ENCODE data around the gene ACSL5.

GRCh38 chr10:112438356-112438755 lies 64.4 kb downstream of the ACSL5 start:
- TF ChIP-seq CBX5 (IDR thresholded peaks at IDR 0.05; ENCODE audit: low read depth): no peak
- no peak for TF ChIP-seq CTCF (IDR thresholded peaks at IDR 0.05 in 2 of 3, conservative IDR thresholded peaks at IDR 0.05 in 1 of 3; ENCODE audit: control insufficient read depth in 2 of 3, extremely low read depth in 1 of 3, insufficient read depth in 1 of 3, low read depth in 3 of 3, low read length in 3 of 3)
- no peak for TF ChIP-seq NR2C1 (IDR thresholded peaks at IDR 0.05)
- no peak for TF ChIP-seq BRCA1 (IDR thresholded peaks at IDR 0.05; ENCODE audit: low read depth, low read length)
- no peak for TF ChIP-seq WRNIP1 (IDR thresholded peaks at IDR 0.05; ENCODE audit: borderline replicate concordance, low read depth, low read length)
- TF ChIP-seq FOS (IDR thresholded peaks at IDR 0.05; ENCODE audit: borderline replicate concordance, extremely low read depth, insufficient read length): no peak
- TF ChIP-seq EP300 (IDR thresholded peaks at IDR 0.05; ENCODE audit: borderline replicate concordance in 1 of 2, control insufficient read depth in 1 of 2, low read depth in 2 of 2, low read length in 2 of 2): no peak
- no peak for TF ChIP-seq POLR2A (IDR thresholded peaks at IDR 0.05; ENCODE audit: low read depth, low read length)
- TF ChIP-seq EZH2 (IDR thresholded peaks at IDR 0.05; ENCODE audit: borderline replicate concordance, control insufficient read depth, low read depth, low read length): no peak
- TF ChIP-seq BHLHE40 (IDR thresholded peaks at IDR 0.05; ENCODE audit: borderline replicate concordance in 1 of 2, low read depth in 2 of 2, low read length in 1 of 2): no peak
- TF ChIP-seq ZNF687 (IDR thresholded peaks at IDR 0.05): no peak
- no peak for TF ChIP-seq GABPA (IDR thresholded peaks at IDR 0.05; ENCODE audit: low read depth)
- TF ChIP-seq MXI1 (IDR thresholded peaks at IDR 0.05; ENCODE audit: low read depth, low read length): no peak
- no peak for TF ChIP-seq BCL3 (IDR thresholded peaks at IDR 0.05; ENCODE audit: borderline replicate concordance, insufficient read depth, low read depth, low read length, poor library complexity, severe bottlenecking)

Measured in GM12878 (cell line).